NCI-H446 treated with DMSO at 0.1 percent for 48 hours (cell line): ENCODE results near the gene TRIM38.
"Not testable (repeated sequence)": the region's sequence is repeated elsewhere in the genome, so short reads cannot be mapped to it uniquely, and the experiment has no call there.

Experiments
- DNase-seq: peaks from one replicate; lab custom pipeline; 2025; lab: John Stamatoyannopoulos, UW

The TRIM38 gene, protein sequence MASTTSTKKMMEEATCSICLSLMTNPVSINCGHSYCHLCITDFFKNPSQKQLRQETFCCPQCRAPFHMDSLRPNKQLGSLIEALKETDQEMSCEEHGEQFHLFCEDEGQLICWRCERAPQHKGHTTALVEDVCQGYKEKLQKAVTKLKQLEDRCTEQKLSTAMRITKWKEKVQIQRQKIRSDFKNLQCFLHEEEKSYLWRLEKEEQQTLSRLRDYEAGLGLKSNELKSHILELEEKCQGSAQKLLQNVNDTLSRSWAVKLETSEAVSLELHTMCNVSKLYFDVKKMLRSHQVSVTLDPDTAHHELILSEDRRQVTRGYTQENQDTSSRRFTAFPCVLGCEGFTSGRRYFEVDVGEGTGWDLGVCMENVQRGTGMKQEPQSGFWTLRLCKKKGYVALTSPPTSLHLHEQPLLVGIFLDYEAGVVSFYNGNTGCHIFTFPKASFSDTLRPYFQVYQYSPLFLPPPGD

GRCh38 chr6:25962149-25963127 is at the start of gene TRIM38:
Gene TRIM38, plus strand, starts transcription at chr6:25962802. Its CDS starts 3,721 bp downstream, at chr6:25966523.
- no peak for DNase-seq

DNA sequence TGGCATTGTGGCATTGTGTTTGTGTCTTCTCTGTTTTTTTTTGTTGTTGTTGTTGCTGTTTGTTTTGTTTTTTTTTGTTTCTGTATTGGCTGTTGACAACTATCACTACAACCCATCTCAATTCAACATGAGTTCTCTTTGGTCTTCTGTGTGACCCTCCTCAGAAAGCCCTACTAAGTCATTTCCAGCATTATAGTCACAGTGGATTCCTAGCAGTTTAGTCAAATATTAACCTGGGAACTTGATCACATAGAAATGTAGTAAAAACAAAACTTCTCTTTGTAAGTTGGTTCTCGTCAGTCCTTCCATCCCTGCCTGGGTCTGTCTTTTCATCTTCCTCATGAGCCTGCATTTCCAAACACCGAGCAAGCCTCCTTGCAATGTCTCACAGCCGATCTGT is 48.9 kb upstream of the TRIM38 start:
- DNase-seq: no peak

DNA sequence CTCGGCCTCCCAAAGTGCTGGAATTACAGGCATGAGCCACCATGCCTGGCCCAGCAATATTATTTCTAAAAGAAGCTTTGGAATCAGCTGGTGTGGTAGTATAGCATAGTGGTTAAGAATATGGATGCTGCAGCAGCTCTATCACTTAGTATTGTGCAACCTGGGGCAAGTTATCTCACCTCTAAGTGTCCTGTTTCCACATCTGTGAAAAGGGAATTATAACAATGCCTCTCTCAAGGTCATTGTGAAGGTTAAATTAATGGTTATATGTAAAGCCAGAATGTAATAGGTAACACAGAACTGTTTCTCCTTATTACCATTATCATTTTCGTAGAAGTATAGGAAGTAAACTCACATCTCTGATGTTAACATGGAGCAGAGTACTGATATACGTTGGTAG is 46.3 kb upstream of the TRIM38 start:
- no peak for DNase-seq

GRCh38 chr6:25916789-25917490 is 45.7 kb upstream of the TRIM38 start:
- DNase-seq: no peak

- no peak for DNase-seq
Observed at GRCh38 chr6:25918083-25918683, 44.4 kb upstream of the TRIM38 start.

DNA sequence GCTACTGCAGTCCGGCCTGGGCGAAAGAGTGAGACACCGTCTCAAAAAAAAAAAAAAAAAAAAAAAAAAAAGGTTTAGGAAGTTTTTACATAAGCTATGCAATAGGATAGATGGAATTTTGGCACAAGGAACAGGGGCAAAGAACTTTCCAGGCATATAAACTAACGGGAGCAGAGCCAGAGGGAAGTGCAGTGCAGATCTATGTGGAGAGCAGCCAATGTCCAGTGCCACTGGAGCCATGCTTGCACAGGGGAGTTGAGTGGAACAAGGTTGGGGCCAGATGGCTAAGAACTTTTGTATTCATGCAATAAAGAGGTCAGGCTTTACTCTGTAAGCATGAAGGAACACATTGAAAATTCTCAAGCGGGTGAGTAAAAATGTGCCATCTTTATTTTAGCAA is 42.9 kb upstream of the TRIM38 start:
- DNase-seq: no peak

- no peak for DNase-seq
Observed at GRCh38 chr6:25921525-25922203, 40.9 kb upstream of the TRIM38 start.

DNA sequence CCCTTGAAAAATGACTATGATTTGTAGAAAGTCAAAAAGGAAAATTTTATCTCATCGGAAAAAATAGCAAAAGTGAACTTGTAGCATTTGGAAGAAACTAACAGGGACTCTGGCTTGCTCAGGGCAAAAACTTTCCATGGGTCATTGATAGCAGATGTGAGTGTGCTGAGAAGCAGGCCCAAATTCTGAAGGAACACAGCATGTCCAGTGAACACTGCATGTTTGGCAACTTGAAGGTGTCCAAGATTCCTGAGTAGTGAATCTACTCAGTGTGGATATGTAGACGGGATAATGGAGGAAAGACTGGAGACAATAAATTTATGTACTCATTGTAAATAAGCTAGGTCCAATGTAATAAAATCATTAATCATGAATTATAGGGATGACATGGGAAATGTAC is 40.3 kb upstream of the TRIM38 start:
- no peak for DNase-seq

DNA sequence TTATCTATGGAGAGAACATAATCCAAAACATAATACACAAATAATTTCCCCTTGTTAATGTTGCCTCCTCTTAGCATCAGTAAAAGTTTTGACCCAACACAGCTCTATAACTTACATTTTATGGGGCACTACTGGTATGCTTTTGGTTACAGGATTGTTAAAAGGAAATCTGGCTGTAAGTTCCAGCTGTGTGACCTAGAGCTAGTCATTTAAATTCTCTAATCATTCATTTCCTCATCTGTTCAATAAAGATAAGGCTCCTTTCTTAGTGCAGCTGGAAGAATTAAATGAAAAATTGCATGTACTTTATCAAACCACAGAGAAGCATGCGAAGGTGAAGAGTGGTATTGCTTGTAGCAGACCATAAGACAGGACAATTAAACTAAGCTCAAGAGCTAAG is 36.7 kb upstream of the TRIM38 start:
- no peak for DNase-seq

GRCh38 chr6:25927178-25927577 is 35.4 kb upstream of the TRIM38 start:
- DNase-seq: no peak

DNA sequence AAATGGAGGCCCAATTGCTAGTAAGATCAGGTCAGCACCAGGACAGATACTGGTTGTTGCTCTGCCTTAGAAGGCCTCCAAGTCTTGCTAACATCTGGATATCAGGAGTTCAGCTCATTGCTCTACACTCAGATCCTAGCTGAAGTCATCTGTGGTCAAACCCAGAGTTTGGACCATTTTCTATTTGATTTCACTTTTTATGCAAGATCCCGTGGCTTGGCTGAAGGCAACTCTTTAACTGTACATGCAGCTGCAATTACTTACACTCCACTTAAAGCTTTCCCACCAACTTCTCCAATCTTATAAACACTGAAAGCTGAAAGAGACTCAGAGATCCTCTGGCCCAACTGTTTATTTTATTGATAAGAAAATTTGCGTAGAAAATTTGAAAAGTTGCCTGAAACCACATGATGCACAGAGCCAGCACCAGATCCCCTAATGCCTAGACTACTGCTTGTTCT is 34.8 kb upstream of the TRIM38 start:
- DNase-seq: no peak

DNA sequence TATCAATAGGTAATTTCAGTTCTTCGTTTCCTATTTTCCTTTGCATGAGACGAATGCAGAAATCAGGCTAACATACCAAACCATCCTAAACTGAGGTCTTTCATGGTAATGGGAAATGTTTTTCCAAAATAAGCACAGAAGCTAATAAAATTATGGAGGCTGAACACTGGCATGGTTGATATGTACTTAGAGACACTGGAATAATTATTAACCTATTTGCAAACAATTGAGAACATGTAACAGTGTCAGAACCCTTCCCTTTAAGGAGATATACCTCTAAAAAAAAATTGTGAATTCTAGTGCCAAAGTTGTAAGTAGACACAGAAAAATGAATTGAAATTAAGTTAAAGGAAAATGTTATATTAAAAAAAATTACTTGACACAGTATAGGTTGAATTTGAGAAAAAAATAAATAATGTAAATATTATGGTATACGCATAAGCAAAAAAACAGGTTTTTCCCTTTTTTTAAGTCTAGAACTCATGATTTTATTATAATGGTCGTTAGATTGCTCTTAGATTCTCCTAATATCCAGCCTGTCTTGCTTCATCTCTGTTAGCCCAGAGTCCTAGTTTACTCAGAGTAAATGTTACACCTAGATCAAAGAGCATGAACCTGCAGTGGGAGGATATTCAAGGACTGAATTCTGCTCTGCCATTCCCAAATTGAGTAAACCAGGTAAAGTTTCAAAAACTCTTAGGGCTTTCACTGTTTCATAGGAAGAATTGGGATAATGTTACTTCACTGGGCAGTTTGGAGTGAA is 33.9 kb upstream of the TRIM38 start:
- DNase-seq: no peak

DNA sequence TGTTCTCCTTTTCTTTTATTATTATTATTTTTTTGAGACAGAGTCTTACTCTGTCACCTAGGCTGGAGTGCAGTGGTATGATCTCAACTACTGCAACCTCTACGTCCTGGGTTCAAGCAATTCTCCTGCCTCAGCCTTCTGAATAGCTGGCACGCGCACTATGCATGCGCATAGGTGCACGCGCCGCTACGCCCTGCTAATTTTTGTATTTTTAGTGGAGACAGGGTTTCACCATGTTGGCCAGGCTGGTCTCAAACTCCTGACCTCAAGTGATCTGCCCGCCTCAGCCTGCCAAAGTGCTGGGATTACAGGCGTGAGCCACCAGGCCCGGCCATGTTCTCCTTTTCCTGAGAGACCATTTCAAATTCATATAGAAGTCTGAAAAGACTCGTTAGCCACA is 32.8 kb upstream of the TRIM38 start:
- DNase-seq: not testable (repeated sequence)

DNA sequence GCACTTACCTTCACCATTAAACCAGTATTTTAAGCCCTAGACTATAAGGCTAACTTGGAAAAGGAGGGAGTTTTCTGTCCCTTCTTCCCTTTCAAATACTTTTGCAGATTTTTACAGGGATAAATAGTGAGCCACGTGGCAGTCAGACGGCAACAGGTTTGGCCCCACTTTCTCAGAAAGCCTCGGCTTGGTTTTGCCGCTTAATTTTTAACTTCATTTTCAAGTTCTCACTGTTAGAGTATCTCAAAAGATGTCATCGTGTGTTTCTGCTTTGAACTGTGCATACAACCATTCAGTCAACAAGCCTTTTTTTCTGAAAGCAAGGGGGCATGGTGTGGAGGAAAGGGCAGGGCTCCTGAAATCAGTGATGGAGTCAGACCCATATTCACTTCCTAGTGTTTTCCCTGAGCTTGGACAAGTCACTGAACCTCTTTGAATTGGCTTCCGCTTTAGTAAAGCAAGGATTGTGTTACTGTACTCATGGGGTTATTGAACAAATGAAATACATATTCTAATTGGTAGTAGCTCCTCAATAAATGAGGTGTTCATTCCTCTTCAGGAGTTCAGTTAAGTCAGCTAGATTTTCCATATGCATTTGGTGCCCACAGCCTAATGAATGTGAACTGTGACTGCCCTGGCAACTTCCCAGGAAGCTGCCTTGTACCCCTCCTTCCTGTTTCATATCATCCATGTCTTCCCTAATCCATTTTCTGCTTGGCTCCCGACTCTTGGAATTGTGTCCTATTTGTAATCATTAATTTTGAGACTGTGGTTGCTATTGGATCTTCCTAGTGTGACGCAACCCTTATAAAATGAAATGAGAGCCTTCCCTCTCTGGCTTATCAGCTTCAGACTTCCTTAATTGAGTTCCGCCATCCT is 31.8 kb upstream of the TRIM38 start, which contains the start of gene SLC17A2:
SLC17A2 (minus strand) TSS at position 160 of the 879 bp plus-strand sequence. CDS start 4,895 bp downstream, outside the sequence.
- DNase-seq: no peak

DNA sequence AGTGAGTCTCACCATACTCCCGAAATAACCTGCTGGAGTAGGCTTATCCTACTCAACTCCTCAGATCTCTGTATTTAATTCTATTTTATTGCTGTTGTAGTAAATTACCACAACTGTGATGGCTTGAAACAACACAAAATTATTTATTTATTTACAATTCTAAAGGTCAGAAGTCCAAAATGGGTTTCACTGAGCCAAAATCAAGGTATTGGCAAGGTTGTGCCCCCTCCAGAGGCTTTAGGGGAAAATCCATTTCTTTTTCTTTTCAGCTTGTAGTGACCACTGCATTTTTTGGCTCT is 31.2 kb upstream of the TRIM38 start:
- no peak for DNase-seq

- no peak for DNase-seq
Observed at GRCh38 chr6:25934156-25934555, 28.4 kb upstream of the TRIM38 start.

DNA sequence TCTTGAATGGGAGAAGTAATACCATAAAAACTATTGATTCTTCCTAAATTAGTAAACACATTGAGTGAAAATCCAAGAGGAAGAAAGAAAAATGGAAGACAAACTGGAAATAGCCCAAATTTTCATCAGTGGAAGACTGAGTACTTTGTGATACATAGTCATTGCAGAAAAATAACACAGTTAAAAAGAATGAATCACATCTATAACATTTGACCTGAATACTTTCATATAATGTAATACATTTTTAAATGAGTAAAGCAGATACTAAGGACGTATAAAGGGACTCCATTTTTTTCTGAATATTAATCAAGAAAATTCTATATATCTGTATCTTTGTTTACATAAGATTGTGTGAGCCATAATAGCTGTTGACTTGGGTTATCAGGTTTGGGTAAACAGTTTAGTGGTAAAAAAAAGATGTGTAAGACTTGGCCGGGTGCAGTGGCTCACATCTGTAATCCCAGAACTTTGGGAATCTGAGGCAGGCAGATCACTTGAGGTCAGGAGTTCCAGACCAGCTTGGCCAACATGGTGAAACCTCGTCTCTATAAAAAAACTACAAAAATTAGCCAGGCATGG is 27.8 kb upstream of the TRIM38 start:
- DNase-seq: no peak

DNA sequence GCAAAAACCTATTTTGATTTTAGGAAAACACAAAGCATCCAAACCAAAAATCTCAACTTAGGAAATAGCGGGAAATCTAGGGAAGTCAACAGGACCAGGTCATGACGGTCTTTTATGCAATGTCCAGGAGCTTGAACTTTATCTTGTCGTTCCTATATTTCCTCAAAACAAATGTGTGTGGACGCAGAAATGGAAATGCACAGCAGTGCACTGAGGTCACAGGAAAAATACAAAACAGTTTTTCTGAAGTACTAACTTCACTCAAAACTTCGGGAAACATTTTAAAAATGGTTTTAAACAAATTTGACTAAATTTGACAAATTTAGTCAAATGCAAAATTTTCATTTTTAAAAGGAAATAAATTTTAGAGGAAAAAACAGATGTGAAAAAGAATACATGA is 26.6 kb upstream of the TRIM38 start:
- DNase-seq: no peak

- no peak for DNase-seq
Observed at GRCh38 chr6:25939593-25939992, 23.0 kb upstream of the TRIM38 start.
